Measurements from ENCODE around the gene AMZ1. TPM values are rescaled to one million over a fixed set of nuclear protein-coding genes. Genes with fewer than 3 reads are reported as not detected.

Gene AMZ1
- total RNA-seq, 1 experiment from 2014 or later = 0.03 TPM

- Histone ChIP-seq H3K36me3 (peaks cover 11% of the 10 kb centered on the region), H3K4me3 (no peak overlapping the region), H3K9me3 (no peaks in the 10 kb centered on the region), H3K27me3 (no peaks in the 10 kb centered on the region)
- DNase-seq = no peak
Measured at GRCh38 chr7:2647594-2648172, 40.3 kb upstream of the AMZ1 start.

GRCh38 chr7:2649139-2649838, 38.7 kb upstream of the AMZ1 start:
- peaks cover 11% of the 10 kb centered on the region for H3K36me3 ChIP-seq
- H3K27me3 ChIP-seq = no peaks in the 10 kb centered on the region
- H3K9me3 ChIP-seq = no peaks in the 10 kb centered on the region
- no peak overlapping the region for H3K4me3 ChIP-seq
- DNase-seq = no peak

GRCh38 chr7:2649991-2650390, 38.0 kb upstream of the AMZ1 start:
- DNase-seq = no peak
- H3K27me3 ChIP-seq = no peaks in the 10 kb centered on the region
- no peak overlapping the region for H3K4me3 ChIP-seq
- peaks cover 11% of the 10 kb centered on the region for H3K36me3 ChIP-seq
- H3K9me3 ChIP-seq = no peaks in the 10 kb centered on the region

DNA sequence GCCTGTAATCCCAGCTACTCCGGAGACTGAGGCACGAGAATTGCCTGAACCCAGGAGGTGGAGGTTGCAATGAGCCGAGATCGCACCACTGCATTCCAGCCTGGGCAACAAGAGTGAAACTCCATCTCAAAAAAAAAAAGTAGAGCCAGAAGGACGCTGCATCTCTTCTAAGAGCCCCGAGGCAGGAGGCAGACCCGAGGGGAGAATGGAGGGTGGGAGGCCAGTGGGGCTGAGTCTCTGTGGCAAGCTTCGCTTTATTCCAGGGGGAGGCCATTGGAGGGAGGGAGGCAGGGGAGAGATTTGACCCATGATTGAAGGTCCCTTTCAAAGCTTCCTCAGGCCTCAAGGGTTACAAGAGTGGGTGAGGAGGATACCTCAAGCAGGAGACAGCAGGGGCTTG, 37.6 kb upstream of the AMZ1 start:
- H3K9me3 ChIP-seq = no peaks in the 10 kb centered on the region
- H3K4me3 ChIP-seq = no peak overlapping the region
- H3K27me3 ChIP-seq = no peaks in the 10 kb centered on the region
- DNase-seq = no peak
- H3K36me3 ChIP-seq = peaks cover 11% of the 10 kb centered on the region

GRCh38 chr7:2651336-2651735, 36.7 kb upstream of the AMZ1 start:
- Histone ChIP-seq H3K36me3 (peaks cover 13% of the 10 kb centered on the region), H3K27me3 (no peaks in the 10 kb centered on the region), H3K9me3 (no peaks in the 10 kb centered on the region), H3K4me3 (no peak overlapping the region)
- DNase-seq = no peak

DNA sequence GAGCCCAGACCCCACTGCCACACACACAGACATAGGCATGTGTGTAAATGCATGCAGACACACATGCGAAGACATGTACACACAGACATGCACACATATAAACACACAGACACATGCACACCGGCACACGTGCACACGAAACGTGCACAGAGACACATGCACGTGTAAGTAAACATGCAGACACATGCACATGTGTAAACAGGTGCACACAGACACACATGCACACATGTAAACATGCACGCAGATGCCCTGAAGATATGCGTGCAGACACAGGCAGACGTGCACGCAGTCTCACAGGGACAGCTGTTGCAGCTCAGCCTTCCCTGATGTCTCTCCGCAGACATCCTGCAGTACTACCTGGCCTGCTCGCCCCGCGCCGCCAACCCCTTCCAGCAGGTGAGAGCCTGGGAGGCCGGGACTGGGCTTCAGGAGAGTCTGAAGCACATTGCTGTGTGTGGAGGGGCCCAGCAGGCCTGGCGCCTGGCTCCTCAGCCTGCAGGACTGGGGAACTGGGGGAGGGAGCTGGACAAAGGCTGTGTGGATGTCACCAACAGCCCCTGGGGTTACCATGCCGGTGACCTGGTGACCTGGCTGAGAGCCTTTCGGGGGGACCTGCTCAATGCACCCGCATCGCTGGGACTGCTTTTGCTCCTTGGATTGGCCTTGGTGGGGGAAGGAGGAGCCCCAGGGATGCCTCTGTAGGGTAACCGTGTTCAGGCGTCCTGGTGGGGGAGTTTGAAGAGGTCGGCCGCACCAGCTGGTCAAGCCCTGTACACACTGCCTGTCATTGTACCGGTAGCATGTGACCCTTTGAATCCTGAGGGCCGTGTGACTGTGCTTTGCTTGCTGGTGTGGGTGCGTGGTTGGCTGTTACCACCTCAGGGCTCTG, 35.9 kb upstream of the AMZ1 start:
- DNase-seq = no peak
- Histone ChIP-seq H3K36me3 (peaks cover 13% of the 10 kb centered on the region), H3K9me3 (no peaks in the 10 kb centered on the region), H3K4me3 (no peak overlapping the region), H3K27me3 (no peaks in the 10 kb centered on the region)

- no peaks in the 10 kb centered on the region for H3K9me3 ChIP-seq
- H3K27me3 ChIP-seq = no peaks in the 10 kb centered on the region
- no peak for DNase-seq
- no peak overlapping the region for H3K4me3 ChIP-seq
- H3K36me3 ChIP-seq = peaks cover 9% of the 10 kb centered on the region
Measured at GRCh38 chr7:2652736-2653060, 35.3 kb upstream of the AMZ1 start.

- DNase-seq = no peak
- Histone ChIP-seq H3K27me3 (no peaks in the 10 kb centered on the region), H3K9me3 (no peaks in the 10 kb centered on the region), H3K36me3 (peaks cover 2% of the 10 kb centered on the region), H3K4me3 (no peak overlapping the region)
Measured at GRCh38 chr7:2654059-2654458, 33.9 kb upstream of the AMZ1 start.

DNA sequence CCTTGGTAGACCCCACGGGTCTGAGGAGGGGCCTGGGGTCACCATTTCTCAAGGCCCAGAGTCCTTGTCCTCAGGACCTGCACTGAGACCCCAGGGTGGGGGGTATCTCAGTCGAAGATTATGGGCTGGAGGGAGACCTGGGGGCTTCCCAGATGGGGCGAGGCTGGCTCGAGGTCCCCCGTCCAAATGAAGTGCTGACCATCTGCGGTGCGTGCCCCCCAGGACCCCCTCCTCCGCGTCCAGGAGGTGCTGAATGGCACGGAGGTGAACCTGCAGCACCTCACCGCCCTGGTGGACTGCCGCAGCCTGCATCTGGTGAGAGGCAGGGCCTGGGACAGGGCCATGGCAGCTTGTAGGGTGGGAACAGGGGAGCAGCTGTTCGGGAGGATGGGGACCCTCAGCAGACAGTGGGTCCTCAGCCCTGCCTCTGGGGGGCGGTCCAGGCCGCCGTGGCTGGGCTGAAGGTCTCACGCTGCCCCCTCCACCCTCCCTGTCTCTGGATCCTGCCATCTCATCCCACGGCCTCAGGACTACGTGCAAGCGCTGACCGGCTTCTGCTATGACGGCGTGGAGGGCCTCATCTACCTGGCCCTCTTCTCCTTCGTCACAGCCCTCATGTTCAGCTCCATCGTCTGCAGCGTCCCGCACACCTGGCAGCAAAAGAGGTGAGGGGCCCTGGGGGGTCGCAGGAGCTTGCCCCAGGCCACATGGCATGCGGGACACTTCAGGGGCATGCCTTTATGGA, 32.0 kb upstream of the AMZ1 start:
- peaks cover 2% of the 10 kb centered on the region for H3K36me3 ChIP-seq

GRCh38 chr7:2657208-2657607, 30.8 kb upstream of the AMZ1 start:
- Histone ChIP-seq H3K9me3 (no peaks in the 10 kb centered on the region), H3K36me3 (peaks cover 2% of the 10 kb centered on the region), H3K27me3 (no peaks in the 10 kb centered on the region), H3K4me3 (no peak overlapping the region)
- no peak for DNase-seq

More for the DNA sequence above, 32.0 kb upstream of the AMZ1 start:
- no peaks in the 10 kb centered on the region for H3K27me3 ChIP-seq
- H3K4me3 ChIP-seq = no peak overlapping the region
- no peaks in the 10 kb centered on the region for H3K9me3 ChIP-seq
- no peak for DNase-seq

DNA sequence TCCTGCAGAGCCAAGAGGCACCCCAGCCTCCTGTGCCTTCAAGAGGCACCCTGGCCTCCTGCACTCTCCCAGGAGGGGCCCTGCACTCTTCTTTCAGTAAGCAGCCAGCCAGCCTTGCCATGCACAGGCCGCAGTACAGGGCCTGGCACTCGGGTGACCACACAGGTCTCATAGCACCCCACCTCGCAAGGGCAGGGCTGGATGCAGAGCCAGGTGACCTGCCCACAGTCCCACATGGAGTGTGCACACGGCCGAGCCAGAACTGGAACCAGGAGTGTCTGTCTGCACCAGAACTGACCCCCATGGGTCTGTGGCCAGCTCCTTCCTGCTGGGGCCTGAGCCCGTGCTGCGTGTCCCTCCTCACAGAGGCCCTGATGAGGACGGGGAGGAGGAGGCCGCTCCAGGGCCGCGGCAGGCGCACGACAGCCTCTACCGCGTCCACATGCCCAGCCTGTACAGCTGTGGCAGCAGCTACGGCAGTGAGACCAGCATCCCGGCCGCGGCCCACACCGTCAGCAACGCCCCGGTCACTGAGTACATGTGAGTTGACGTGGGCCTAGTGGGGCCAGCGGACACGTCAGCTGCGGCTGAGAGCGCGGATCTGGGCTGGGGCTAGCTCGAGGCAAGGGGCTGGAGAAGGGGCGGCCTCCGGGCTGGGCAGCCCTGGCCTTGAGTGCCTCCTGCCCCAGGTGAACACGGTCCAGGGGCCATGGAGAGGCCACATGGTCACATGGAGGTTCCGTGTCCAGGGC, 29.9 kb upstream of the AMZ1 start:
- H3K27me3 ChIP-seq = no peaks in the 10 kb centered on the region
- no peaks in the 10 kb centered on the region for H3K9me3 ChIP-seq
- no peak overlapping the region for H3K4me3 ChIP-seq
- DNase-seq = no peak
- peaks cover 2% of the 10 kb centered on the region for H3K36me3 ChIP-seq

DNA sequence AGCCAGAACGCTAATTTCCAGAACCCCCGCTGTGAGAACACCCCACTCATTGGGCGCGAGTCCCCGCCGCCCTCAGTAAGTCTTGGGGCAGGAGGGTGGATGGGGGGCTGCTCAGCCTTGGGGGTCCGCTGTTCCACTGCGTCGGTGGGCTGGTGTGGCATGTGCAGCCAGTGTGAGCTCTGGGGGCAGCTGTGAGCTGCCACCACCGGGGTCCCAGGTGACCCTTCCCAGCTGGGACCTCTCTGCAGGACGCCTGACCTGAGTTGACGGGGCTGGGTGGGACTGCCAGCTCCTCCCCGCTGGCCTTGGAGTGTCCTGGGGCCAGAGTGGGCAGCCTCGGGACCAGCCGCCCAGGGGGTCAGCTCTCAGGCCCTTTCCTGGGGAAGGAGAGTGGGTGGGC, 29.1 kb upstream of the AMZ1 start:
- H3K36me3 ChIP-seq = peaks cover 2% of the 10 kb centered on the region
- no peak for DNase-seq
- no peaks in the 10 kb centered on the region for H3K27me3 ChIP-seq
- H3K4me3 ChIP-seq = no peak overlapping the region
- H3K9me3 ChIP-seq = no peaks in the 10 kb centered on the region

DNA sequence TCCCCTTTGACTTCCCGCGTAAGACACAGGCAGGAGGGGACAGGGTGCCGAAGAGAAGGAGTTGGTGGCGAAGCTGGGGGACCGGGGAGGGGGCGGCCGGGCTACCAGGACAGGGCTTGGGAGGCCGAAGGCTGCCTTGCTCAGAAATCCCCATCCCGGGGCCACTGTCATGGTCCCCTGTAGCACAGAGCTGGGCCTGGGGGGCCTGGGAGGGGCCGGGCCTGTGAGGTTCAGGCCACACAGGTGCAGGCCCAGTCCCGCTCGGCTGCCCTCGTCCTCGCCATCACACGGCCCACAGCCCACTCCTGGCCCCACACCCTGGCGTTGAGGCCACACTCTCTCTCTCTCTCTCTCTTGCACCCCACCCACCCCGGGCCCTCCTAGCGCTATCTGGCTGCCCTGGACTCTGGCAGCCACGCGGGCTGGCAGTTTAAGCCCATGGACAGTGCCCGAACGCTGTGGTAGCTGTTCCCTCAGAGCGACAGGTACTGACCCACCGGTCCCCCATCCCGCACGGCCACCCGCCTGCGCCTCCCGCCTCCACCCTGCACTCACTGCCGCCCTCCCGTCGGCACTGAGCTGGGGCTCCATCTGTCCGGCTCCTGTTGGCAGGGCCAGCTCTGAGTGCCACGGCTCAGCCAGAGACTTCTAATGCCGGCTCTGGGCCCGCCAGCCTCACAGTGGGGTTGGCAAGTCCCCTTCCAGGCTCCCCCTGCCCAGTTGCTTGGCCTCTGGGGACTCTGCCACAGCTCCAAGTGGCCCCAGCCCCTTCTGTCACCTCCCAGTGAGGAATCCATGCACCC, 28.2 kb upstream of the AMZ1 start:
- Histone ChIP-seq H3K36me3 (peaks cover 2% of the 10 kb centered on the region), H3K4me3 (no peak overlapping the region), H3K9me3 (no peaks in the 10 kb centered on the region), H3K27me3 (no peaks in the 10 kb centered on the region)
- no peak for DNase-seq

DNA sequence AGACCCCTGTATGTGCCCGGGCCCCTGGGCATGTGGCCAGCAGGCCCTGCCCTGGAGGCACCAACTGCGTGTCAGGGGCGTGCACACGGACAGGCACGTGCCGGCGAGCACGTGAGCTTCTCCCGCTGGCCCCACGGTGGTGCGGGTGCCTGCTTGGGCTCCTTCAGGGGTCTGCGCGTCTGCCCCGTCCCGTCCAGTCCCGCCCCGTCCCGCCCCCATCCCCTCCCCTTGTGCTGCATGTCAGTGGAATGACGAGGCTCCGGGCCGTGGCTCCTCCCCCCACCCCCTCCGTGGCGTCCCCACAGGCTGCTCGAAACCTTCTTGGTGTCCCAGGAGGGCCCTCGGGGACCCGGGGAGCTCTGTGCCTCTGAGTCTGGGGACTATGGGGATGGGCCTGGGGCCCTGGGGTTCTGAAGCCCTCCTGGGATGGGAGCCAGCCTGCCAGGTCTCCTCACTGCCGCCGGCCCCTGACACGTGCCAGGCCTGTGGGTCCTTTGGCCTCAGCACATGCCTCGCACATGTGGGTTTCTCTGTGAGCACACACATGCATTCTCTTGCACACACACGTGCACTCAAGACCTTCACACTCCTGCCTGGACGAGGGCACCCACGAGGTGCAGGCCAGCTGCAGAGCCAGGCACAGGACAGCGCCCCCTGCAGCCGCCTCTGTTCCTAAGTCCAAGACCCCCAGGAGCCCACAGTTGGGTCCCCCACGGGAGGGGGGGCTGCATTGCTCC, 27.5 kb upstream of the AMZ1 start:
- peaks cover 2% of the 10 kb centered on the region for H3K36me3 ChIP-seq
- no peak overlapping the region for H3K4me3 ChIP-seq
- H3K9me3 ChIP-seq = no peaks in the 10 kb centered on the region
- H3K27me3 ChIP-seq = no peaks in the 10 kb centered on the region
- no peak for DNase-seq

GRCh38 chr7:2661096-2661449, 26.9 kb upstream of the AMZ1 start:
- no peak overlapping the region for H3K4me3 ChIP-seq
- H3K36me3 ChIP-seq = no peaks in the 10 kb centered on the region; the same call in 1 of the 2 replicates
- H3K9me3 ChIP-seq = no peaks in the 10 kb centered on the region
- H3K27me3 ChIP-seq = no peaks in the 10 kb centered on the region
- DNase-seq = no peak

All from MG63 (cell line).